NCI-H226 (cell line): ENCODE results near the gene BABAM2.

Source experiments
- DNase-seq: peaks from one replicate; pipeline ENCODE4 v3.0.0-alpha.2; 2015

Gene BABAM2

GRCh38 chr2:28035816-28036215, 145.3 kb downstream of the BABAM2 start:
- no peak for DNase-seq

DNA sequence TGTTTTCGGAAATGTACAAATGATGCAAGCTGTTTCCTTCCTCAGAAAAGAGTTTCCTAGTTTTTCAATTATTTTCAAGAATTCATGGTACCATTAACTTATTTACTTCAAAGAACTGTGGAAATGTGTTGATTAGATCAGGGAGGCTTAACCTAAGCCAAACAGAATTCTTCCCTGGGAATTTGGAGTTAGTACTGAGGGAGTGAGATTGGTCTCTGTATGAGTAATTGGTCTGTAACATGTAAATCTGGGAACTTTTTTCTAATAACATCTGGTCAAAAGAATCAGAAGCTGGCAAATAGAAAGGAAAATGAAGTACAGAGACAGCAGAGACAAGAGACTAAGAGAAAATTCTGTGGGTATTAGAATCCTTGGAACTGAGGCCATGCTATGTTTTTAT, 145.8 kb downstream of the BABAM2 start:
- no peak for DNase-seq

GRCh38 chr2:28038722-28039121, 148.2 kb downstream of the BABAM2 start:
- DNase-seq, result no peak

DNA sequence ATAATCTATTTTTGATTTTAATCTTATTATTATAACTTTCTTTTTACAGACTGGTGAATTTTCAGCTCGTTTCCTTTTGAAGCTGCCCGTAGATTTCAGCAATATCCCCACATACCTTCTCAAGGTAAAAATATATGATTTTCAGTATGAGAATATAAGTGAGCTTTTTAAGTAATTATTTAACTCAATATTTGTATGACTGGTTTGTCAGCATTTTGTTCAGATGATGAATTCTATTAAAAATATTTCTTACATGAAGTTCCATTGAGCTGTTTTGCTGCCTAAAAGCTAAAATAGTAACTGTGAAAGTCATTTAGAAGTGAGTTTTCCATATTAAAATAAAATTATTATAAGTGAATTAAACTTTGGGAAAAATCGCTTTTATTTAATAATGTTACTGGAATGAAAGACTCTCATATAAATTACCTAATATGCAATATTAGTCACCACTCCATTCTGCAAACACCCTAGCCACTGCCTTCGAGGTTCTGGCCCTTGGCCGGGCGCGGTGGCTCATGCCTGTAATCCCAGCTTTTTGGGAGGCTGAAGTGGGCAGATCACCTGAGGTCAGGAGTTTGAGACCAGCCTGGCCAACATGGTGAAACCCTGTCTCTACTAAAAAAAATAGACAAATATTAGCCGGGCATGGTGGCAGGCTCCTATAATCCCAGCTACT, 155.3 kb downstream of the BABAM2 start:
- no peak for DNase-seq

DNA sequence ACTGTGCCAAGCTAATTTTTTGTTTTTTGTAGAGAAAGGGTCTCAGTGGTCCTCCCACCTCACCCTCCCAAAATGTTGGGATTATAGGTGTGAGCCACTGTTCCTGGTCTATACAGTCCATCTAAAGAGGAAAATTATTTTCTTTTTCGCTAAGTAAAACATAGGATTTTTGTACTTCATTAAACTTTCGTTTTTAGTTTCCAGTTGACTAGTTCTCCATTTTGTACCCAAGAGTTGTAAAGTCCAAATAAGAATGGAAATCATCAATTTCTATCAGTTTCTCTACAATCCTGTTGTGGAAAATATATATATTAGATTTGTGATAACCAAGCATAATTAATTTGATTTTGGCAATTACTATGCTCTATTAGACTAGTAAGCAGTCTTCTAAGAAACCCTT, 156.4 kb downstream of the BABAM2 start:
- DNase-seq, result no peak

DNA sequence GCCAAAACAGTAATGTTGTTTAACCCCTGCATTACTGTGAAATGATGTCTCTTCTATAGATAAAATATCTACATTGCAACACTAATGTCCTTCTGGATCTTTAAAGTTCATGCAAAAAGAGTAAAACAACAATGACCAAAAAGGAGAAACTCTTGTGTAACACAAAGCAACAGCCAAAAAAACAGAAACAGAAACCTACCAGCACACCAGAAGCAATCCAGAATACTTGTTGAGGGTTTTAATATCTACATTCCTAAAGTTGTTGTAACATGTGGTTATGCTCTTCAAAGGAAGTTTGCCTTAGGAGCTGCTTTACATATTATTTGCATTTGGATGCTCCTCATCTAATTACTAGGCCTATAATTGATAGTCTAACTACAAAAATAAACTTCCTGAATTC, 157.2 kb downstream of the BABAM2 start:
- DNase-seq, result peak; percentile 42

- no peak for DNase-seq
Observed at GRCh38 chr2:28048341-28048740, 157.8 kb downstream of the BABAM2 start.

- no peak for DNase-seq
Observed at GRCh38 chr2:28049416-28049815, 158.9 kb downstream of the BABAM2 start.

- no peak for DNase-seq
Observed at GRCh38 chr2:28049899-28050298, 159.4 kb downstream of the BABAM2 start.

GRCh38 chr2:28052691-28053090, 162.2 kb downstream of the BABAM2 start:
- peak; percentile 48 for DNase-seq

DNA sequence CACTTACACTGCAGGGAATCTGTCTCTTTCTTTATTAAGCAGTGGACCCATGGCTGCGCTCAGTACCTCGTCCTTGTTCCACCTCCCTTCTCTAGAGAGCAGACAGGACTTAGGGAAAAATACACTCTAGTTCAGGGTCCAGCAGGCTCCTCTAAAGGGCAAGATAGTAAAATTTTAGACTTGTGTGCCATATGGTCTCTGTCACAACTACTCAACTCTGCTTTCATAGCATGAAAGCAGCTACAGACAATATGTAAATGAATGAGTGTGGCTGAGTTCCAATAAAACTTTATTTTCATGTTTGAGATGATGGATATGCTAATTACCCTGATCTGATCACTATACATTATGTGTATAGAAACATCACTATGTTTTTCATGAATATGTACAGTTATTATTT, 163.1 kb downstream of the BABAM2 start:
- no peak for DNase-seq

DNA sequence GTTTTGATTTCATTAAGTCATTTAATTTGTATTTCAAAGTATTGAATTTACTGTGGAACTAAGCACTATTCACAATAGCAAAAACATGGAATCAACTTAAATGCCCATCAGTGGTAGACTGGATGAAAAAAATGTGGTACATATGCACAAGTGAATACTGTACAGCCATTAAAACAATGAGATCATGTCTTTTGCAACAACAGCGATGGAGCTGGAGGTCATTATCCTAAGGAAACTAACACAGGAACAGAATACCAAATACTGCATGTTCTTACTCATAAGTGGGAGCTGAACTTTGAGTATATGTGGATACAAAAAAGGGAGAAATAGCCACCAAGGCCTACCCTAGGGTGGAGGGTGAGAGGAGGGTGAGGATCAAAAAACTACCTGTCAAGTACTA, 164.4 kb downstream of the BABAM2 start:
- DNase-seq, result peak; percentile 9

DNA sequence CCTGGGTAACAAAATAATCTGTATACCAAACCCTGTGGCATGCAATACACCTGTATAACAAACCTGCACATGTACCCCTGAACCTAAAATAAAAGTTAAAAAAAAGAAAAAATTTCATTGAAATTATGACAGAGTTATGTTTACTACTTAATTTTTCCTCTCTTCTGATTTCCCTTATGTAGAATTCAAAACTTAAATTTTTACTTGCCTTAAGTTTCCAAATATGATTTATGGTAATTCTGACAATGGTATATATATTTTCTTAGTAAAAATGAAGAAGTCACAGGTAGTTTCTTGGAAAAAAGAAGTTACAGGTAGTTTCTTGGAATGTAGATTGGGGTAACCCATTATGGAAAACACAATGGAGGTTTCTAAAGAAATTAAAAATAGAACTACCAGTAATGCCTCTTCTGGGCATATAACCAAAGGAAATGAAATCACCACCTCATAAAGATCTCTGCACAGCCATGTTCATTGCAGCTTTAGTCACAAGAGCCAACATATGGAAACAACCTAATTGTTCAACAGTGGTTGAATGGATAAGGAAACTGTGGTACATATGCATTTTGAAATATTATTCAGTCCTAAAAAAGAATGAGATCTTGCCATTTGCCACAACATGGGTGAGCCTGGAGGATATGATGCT, 164.9 kb downstream of the BABAM2 start:
- peak; percentile 37 for DNase-seq

DNA sequence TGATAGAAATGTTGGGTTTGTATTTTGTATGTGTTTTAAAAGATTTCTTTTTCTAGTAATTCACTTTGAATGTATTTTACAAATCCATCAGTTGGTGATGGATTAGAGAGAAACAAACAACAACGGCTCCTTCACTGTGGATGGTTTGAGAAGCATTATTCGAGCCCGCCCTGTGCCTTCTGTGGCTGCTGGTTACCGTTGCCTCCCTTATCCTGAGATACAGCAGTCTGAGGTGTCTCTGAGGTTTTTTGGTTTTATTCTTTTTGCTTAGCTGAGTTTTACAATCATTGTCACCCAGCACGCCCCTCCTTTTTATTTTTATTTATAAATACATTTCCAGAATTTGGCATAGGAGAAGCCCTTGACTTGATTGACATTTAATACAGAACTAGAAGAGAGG, 168.3 kb downstream of the BABAM2 start:
- no peak for DNase-seq

GRCh38 chr2:28062867-28063266, 172.3 kb downstream of the BABAM2 start:
- no peak for DNase-seq

GRCh38 chr2:28063492-28063962, 173.0 kb downstream of the BABAM2 start:
- no peak for DNase-seq

DNA sequence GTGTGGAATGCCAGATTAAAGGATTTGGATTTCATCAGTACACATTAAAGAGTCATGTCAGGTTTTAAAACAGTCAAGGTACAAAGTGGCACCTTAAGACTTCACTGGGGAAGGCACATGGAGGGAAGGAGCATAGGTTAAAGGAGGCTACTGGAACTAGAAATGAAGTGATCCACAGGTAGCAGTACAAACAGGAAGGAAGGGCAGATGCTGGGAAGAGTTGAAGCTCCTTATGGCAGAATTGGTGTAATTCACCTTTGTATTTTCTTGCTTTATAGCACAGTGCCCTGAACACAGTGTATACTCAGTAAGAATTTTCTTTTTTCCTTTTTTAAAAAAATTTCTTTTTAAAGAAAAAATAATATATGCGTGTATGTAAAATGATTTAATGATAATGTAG, 177.1 kb downstream of the BABAM2 start:
- no peak for DNase-seq

- no peak for DNase-seq
Observed at GRCh38 chr2:28068088-28068487, 177.6 kb downstream of the BABAM2 start.

- DNase-seq, result no peak
Observed at GRCh38 chr2:28068527-28068926, 178.0 kb downstream of the BABAM2 start.

DNA sequence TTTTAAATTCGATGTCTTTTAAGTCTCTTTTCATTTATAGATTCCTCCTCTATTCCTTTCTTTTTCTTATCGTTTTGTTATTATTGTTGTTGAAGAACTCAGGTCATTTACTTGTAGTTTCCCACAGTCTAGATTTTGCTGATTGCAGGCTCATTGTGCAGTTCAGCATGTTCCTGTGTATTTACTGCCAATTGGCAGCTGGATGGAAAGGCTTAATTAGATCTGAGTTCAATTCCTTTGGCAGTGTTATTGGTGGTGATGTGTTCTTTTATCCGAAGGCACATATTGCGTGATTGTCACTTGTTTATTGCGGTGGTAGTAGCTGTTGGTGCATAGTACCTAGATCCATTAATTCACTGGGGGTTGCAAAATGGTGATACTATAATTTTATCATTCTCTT, 180.7 kb downstream of the BABAM2 start:
- DNase-seq, result no peak

DNA sequence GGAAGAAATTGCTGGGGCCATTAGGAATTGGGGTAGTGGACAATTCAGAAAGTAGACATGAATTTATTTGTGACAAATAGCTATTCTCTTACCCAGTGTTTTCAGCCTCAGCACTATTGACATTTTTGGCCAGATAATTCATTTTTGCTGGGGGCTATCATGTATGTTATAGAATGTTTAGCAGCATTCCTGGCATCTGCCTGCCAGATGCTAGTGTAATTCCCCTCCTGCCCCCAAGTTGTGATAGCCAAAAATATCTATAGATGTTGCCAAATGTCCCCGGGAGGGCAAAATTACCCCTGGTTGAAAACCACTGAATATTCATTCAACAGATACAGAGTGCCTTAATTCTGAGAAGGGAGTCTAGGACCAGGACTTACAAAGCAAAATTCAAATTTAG, 183.6 kb downstream of the BABAM2 start:
- no peak for DNase-seq

DNA sequence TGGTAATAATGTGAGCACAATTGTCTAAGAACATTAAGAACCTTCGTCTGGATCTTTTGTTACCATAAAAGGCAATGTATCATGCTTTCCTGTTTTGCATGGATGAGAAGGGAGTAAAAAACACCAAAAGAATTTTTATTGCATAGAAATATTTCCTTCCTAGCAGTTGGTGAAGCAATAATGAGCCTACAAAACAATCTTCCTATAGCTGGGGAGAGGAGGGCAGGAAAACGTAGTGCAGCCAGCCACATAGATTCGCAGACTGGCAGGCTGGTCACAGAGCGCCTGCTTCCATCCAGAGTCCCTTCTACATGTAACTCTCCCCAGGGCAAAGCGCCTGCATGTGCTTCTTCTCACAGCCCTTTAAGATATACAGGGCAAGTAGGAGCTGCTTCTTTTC, 190.4 kb downstream of the BABAM2 start:
- DNase-seq, result no peak

- DNase-seq, result peak; percentile 24
Observed at GRCh38 chr2:28082131-28082530, 191.6 kb downstream of the BABAM2 start.

GRCh38 chr2:28083476-28083875, 192.9 kb downstream of the BABAM2 start:
- no peak for DNase-seq

GRCh38 chr2:28084564-28084963, 194.0 kb downstream of the BABAM2 start:
- peak; percentile 36 for DNase-seq
